HEK293 (cell line): ENCODE data around the gene FGD5.

Source experiments
- AEBP2 ChIP-seq: fragments of 450-650 bp; formaldehyde crosslinking; IDR thresholded peaks from 2 replicates; pipeline ENCODE4 v1.5.1; 2016; ENCODE audit warnings: missing biosample characterization, missing genetic modification characterization, borderline replicate concordance
- CTCF ChIP-seq: fragments of 450-650 bp; formaldehyde crosslinking; IDR thresholded peaks from 2 replicates; pipeline ENCODE4 v1.5.1; 2016; ENCODE audit warnings: missing biosample characterization, missing genetic modification characterization
- TCF7L2 ChIP-seq: IDR thresholded peaks from 2 replicates; pipeline ENCODE4 v1.6.1; 2011; ENCODE audit warnings: low read depth, mild to moderate bottlenecking, inconsistent platforms, low read length, moderate library complexity, borderline replicate concordance
- TRIM28 ChIP-seq: IDR thresholded peaks from 2 replicates; pipeline ENCODE4 v1.6.1; 2011; ENCODE audit warnings: low read length, control low read depth, borderline replicate concordance
- YY1 ChIP-seq: fragments of 450-650 bp; formaldehyde crosslinking; IDR thresholded peaks from 2 replicates; pipeline ENCODE4 v1.5.1; 2018; ENCODE audit warnings: missing biosample characterization, missing genetic modification characterization
- ZNF530 ChIP-seq: fragments of 450-650 bp; formaldehyde crosslinking; IDR thresholded peaks from 2 replicates; pipeline ENCODE4 v1.5.1; 2016; ENCODE audit warnings: low read depth, missing biosample characterization, missing genetic modification characterization
- ZNF791 ChIP-seq: fragments of 450-650 bp; formaldehyde crosslinking; IDR thresholded peaks from 2 replicates; pipeline ENCODE4 v1.5.1; 2016; ENCODE audit warnings: missing biosample characterization, missing genetic modification characterization

GRCh38 chr3:14841836-14842235 lies 23.1 kb downstream of the FGD5 start:
- TF ChIP-seq TRIM28 (no peak), CTCF (tag by site-specific recombination) (no peak), AEBP2 (tag by site-specific recombination) (no peak), ZNF530 (tag by site-specific recombination) (no peak), TCF7L2 (no peak), YY1 (tag by site-specific recombination) (no peak), ZNF791 (tag by site-specific recombination) (no peak)
